GM12878 (cell line): Measurements from ENCODE around the gene DIP2A. TPM values are rescaled to one million over a fixed set of nuclear protein-coding genes. Genes with fewer than 3 reads are reported as not detected.

Source experiments
- ATAC-seq: fragments of 200-7000 bp; cut with Tn5 transposase; 3 replicates; pipeline ENCODE4 v1.9.1; 2020; ENCODE audit warnings: mild to moderate bottlenecking, moderate library complexity
- BruUV-seq: library from RNA; stranded (reverse); fragments of 400-500 nt; replicated peaks from 2 replicates; lab custom pipeline; 2021; lab: Mats Ljungman, UMichigan
- CTCF ChIA-PET: fragments of 300-600 bp; sonication (Branson Sonifier 250); formaldehyde crosslinking; extraction: SDS; loops from one replicate; lab custom pipeline; 2021; ENCODE audit warnings: inconsistent platforms; lab: Yijun Ruan, JAX
- POLR2A ChIA-PET: fragments of 350-600 bp; formaldehyde crosslinking; extraction: SDS; loops from one replicate; lab custom pipeline; 2021; ENCODE audit warnings: inconsistent platforms; lab: Charles Lee
- RAD21 ChIA-PET: fragments of 300-600 bp; sonication (Branson Sonifier 250); formaldehyde crosslinking; loops from one replicate; lab custom pipeline; 2023; ENCODE audit warnings: antibody characterized with exemption; ENCODE audit not compliant: unreplicated experiment; lab: Charles Lee
- SMC1A ChIA-PET: fragments of 300-600 bp; sonication (Branson Sonifier 250); formaldehyde crosslinking; loops from one replicate; lab custom pipeline; 2023; ENCODE audit not compliant: unreplicated experiment, uncharacterized antibody; lab: Charles Lee
- DNase-seq: peaks from one replicate; pipeline ENCODE4 v3.0.0-alpha.2; 2011; ENCODE audit warnings: low read depth, low spot score
- FAIRE-seq: peaks from 3 replicates; lab custom pipeline; 2011; peaks lifted over from hg19 to GRCh38; lab: Jason Lieb, UNC
- H2AFZ ChIP-seq: 2 replicates; pipeline ENCODE4 v1.6.0; 2011; ENCODE audit warnings: low read depth, low read length, control low read depth; ENCODE audit not compliant: control insufficient read depth
- H3K27ac ChIP-seq: 2 replicates; pipeline ENCODE4 v1.5.1; 2011; ENCODE audit warnings: control low read depth; ENCODE audit not compliant: control insufficient read depth, insufficient read depth
- H3K27me3 ChIP-seq, 2 experiments: replicated peaks in 1 of 2; 2 replicates each; pipeline versions ENCODE4 v1.6.0 to v1.6.1; 2011; ENCODE audit warnings: low read length in 1 of 2; ENCODE audit not compliant: control insufficient read depth in 2 of 2, insufficient read depth in 2 of 2
- H3K36me3 ChIP-seq, 2 experiments: 2 replicates each; pipeline ENCODE4 v1.5.1; 2011; ENCODE audit warnings: low read length in 1 of 2; ENCODE audit not compliant: control insufficient read depth in 2 of 2, insufficient read depth in 2 of 2
- H3K4me1 ChIP-seq: 2 replicates; pipeline ENCODE4 v1.6.1; 2011; ENCODE audit warnings: mild to moderate bottlenecking, low read length, moderate library complexity, mixed read lengths; ENCODE audit not compliant: control insufficient read depth, insufficient read depth
- H3K4me2 ChIP-seq: 2 replicates; pipeline ENCODE4 v1.6.0; 2011; ENCODE audit warnings: control low read depth; ENCODE audit not compliant: control insufficient read depth, insufficient read depth
- H3K4me3 ChIP-seq: fragments of 200-600 bp; sonication (generic); 2 replicates; pipeline ENCODE4 v1.5.1; 2016
- H3K79me2 ChIP-seq: 2 replicates; pipeline ENCODE4 v1.6.0; 2011; ENCODE audit warnings: low read length; ENCODE audit not compliant: control insufficient read depth, insufficient read depth
- H3K9ac ChIP-seq: 2 replicates; pipeline ENCODE4 v1.8.0; 2011; ENCODE audit warnings: low read length, control low read depth, mixed read lengths; ENCODE audit not compliant: control insufficient read depth, insufficient read depth
- H3K9me3 ChIP-seq: replicated peaks from 3 replicates; pipeline ENCODE4 v1.5.1; 2011; ENCODE audit warnings: mild to moderate bottlenecking, low read length; ENCODE audit not compliant: control insufficient read depth, insufficient read depth
- H4K20me1 ChIP-seq: 2 replicates; pipeline ENCODE4 v1.6.0; 2011; ENCODE audit not compliant: control insufficient read depth, insufficient read depth
- BCL3 ChIP-seq: IDR thresholded peaks from 2 replicates; pipeline ENCODE4 v1.6.1; 2011; ENCODE audit warnings: borderline replicate concordance, low read depth, mild to moderate bottlenecking, moderate library complexity, low read length; ENCODE audit not compliant: insufficient read depth, poor library complexity, severe bottlenecking
- CREM ChIP-seq: IDR thresholded peaks from 2 replicates; pipeline ENCODE4 v1.6.1; 2014; ENCODE audit warnings: antibody characterized with exemption, low read depth
- IRF3 ChIP-seq: fragments of 450-650 bp; IDR thresholded peaks from 2 replicates; pipeline ENCODE4 v1.6.1; 2014; ENCODE audit warnings: mild to moderate bottlenecking
- IRF4 ChIP-seq: IDR thresholded peaks from 2 replicates; pipeline ENCODE4 v1.6.1; 2011; ENCODE audit warnings: low read depth, low read length
- MTA2 ChIP-seq: fragments of 450-650 bp; IDR thresholded peaks from 2 replicates; pipeline ENCODE4 v1.6.1; 2016; ENCODE audit warnings: low read depth, mild to moderate bottlenecking, moderate library complexity
- NFYA ChIP-seq: IDR thresholded peaks from 2 replicates; pipeline ENCODE4 v1.6.1; 2011; ENCODE audit warnings: low read depth, mild to moderate bottlenecking, low read length, improper control_type of control experiment, borderline replicate concordance
- RB1 ChIP-seq: fragments of 450-650 bp; formaldehyde crosslinking; IDR thresholded peaks from 2 replicates; pipeline ENCODE4 v1.6.1; 2017; ENCODE audit warnings: mild to moderate bottlenecking, borderline replicate concordance
- RCOR1 ChIP-seq: conservative IDR thresholded peaks from 2 replicates; pipeline ENCODE4 v1.6.1; 2012; ENCODE audit warnings: low read depth, low read length, improper control_type of control experiment
- RFX5 ChIP-seq: IDR thresholded peaks from 2 replicates; pipeline ENCODE4 v1.6.1; 2011; ENCODE audit warnings: low read depth, low read length, improper control_type of control experiment
- RUNX3 ChIP-seq: IDR thresholded peaks from 2 replicates; pipeline ENCODE4 v1.6.1; 2012; ENCODE audit warnings: low read length, inconsistent platforms
- SMAD1 ChIP-seq: fragments of 450-650 bp; IDR thresholded peaks from 2 replicates; pipeline ENCODE4 v1.6.1; 2018; ENCODE audit warnings: mild to moderate bottlenecking, low read depth; ENCODE audit not compliant: partially characterized antibody
- SMARCA5 ChIP-seq: fragments of 450-650 bp; IDR thresholded peaks from 2 replicates; pipeline ENCODE4 v1.6.1; 2017; ENCODE audit warnings: mild to moderate bottlenecking
- SP1 ChIP-seq: IDR thresholded peaks from one replicate; pipeline ENCODE4 v1.6.1; 2011; ENCODE audit warnings: low read depth, low read length
- TBL1XR1 ChIP-seq: IDR thresholded peaks from 2 replicates; pipeline ENCODE4 v1.6.1; 2012; ENCODE audit warnings: low read depth, low read length, improper control_type of control experiment
- YY1 ChIP-seq: IDR thresholded peaks from 2 replicates; pipeline ENCODE4 v1.6.1; 2011; ENCODE audit warnings: low read depth, mild to moderate bottlenecking, low read length
- ZNF24 ChIP-seq: fragments of 450-650 bp; IDR thresholded peaks from 2 replicates; pipeline ENCODE4 v1.6.1; 2017; ENCODE audit warnings: antibody characterized with exemption, mild to moderate bottlenecking
- ZNF384 ChIP-seq: IDR thresholded peaks from 2 replicates; pipeline ENCODE4 v1.6.1; 2012; ENCODE audit warnings: low read depth, mild to moderate bottlenecking, low read length, improper control_type of control experiment, borderline replicate concordance
- WGBS: methylation state at CpG from one replicate; pipeline ENCODE4 v1.1.6; 2016; ENCODE audit warnings: low lambda C conversion rate; ENCODE audit not compliant: insufficient replicate concordance, insufficient coverage; ENCODE audit errors: missing lambda C conversion rate; 5-methylcytosine and 5-hydroxymethylcytosine counted together
- in situ Hi-C: fragments of 300-500 bp; cut with MboI; formaldehyde crosslinking; loops from 9 replicates; pipeline ENCODE4 v1.14.3; 2018; ENCODE audit warnings: mixed read lengths
- intact Hi-C: fragments of 100-400 bp; cut with micrococcal nuclease; formaldehyde crosslinking; loops from one replicate; pipeline ENCODE4 v1.14.2; 2022; ENCODE audit not compliant: unreplicated experiment
- polyA plus RNA-seq, 11 experiments: library from polyadenylated mRNA; depleted of rRNA in 4 of 11; unstranded in 6 of 11; stranded (reverse) in 5 of 11; fragments of >200 nt; fragmentation: Nextera tagmentation in 4 of 11; fragmentation: Illumina TruSeq in 1 of 11; extraction: Ambion mirVana in 4 of 11; extraction: Trizol in 1 of 11; gene quantifications; 1 replicate in 1 of 11; 2 replicates in 10 of 11; pipeline versions ENCODE4 v1.2.1 to v1.2.3, GENCODE V29; 2011 to 2016; ENCODE audit warnings: inconsistent platforms in 2 of 11, missing spikeins in 2 of 11, low read depth in 1 of 11
- total RNA-seq, 4 experiments: library from RNA; depleted of rRNA in 3 of 4; stranded (reverse); fragments of >200 nt in 3 of 4; fragmentation: Illumina TruSeq in 1 of 4; extraction: Trizol in 1 of 4; gene quantifications; 2 replicates each; pipeline versions ENCODE4 v1.2.1 to v1.2.3, GENCODE V29; 2013 to 2021
- TF ChIP-seq, protein P1 (sequence below): fragments of 150-350 bp; IDR thresholded peaks from 2 replicates; pipeline ENCODE4 v1.6.1; 2014; ENCODE audit warnings: mild to moderate bottlenecking, low read depth, low read length
- TF ChIP-seq, protein P2 (sequence below): fragments of 450-650 bp; conservative IDR thresholded peaks from 2 replicates; pipeline ENCODE4 v1.6.1; 2017; ENCODE audit warnings: mild to moderate bottlenecking, moderate library complexity

DIP2A gene
- total and polyA plus RNA-seq, 10 of the 15 experiments (the other 5 are each of a cell fraction or from before 2014, with no cell fraction given) = 1.7 to 25.5 (median 12.2) TPM

DNA sequence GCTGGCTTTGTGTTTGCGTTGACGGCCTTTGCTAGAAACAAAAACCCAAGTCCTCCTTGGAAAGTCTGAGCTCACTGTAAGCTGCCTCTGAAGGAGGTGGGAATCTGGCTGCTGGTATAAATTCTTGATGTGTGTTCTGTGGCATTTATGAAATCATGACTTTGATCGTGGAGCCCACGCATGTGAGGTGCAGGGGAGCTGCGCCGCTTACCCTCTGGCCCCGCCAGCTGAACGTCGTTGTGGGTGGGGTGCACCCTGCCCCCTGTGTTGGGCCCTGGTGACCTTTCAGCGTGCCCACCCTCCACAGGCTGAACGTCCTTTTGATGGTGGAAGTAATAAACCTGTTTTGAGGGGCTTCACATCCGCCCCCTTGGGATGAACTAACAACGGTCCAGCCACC is 21.2 kb upstream of the DIP2A start (continued):
- TF ChIP-seq, protein P1, sequence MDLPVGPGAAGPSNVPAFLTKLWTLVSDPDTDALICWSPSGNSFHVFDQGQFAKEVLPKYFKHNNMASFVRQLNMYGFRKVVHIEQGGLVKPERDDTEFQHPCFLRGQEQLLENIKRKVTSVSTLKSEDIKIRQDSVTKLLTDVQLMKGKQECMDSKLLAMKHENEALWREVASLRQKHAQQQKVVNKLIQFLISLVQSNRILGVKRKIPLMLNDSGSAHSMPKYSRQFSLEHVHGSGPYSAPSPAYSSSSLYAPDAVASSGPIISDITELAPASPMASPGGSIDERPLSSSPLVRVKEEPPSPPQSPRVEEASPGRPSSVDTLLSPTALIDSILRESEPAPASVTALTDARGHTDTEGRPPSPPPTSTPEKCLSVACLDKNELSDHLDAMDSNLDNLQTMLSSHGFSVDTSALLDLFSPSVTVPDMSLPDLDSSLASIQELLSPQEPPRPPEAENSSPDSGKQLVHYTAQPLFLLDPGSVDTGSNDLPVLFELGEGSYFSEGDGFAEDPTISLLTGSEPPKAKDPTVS = no peak
- TF ChIP-seq RFX5 (no peak), SP1 (no peak)

- intact Hi-C loops = no loop called here
- H3K9me3 ChIP-seq = no peaks in the 10 kb centered on the region
- in situ Hi-C loops = no loop called here
- H3K4me3 ChIP-seq = no peak overlapping the region
- no peak overlapping the region for H3K4me2 ChIP-seq
- BruUV-seq = no TSS peak
- no peak for TF ChIP-seq RCOR1
- no peak for TF ChIP-seq TBL1XR1
- no peak for TF ChIP-seq YY1
- TF ChIP-seq RUNX3 = no peak
- no peak for TF ChIP-seq IRF3
- no peak for TF ChIP-seq SMAD1
- no peak for TF ChIP-seq SMARCA5
- no peak for TF ChIP-seq ZNF24
- TF ChIP-seq NFYA = no peak
- TF ChIP-seq MTA2 = no peak
- TF ChIP-seq ZNF384 = no peak
- no peak for TF ChIP-seq CREM
- TF ChIP-seq, protein P2, sequence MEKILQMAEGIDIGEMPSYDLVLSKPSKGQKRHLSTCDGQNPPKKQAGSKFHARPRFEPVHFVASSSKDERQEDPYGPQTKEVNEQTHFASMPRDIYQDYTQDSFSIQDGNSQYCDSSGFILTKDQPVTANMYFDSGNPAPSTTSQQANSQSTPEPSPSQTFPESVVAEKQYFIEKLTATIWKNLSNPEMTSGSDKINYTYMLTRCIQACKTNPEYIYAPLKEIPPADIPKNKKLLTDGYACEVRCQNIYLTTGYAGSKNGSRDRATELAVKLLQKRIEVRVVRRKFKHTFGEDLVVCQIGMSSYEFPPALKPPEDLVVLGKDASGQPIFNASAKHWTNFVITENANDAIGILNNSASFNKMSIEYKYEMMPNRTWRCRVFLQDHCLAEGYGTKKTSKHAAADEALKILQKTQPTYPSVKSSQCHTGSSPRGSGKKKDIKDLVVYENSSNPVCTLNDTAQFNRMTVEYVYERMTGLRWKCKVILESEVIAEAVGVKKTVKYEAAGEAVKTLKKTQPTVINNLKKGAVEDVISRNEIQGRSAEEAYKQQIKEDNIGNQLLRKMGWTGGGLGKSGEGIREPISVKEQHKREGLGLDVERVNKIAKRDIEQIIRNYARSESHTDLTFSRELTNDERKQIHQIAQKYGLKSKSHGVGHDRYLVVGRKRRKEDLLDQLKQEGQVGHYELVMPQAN = no peak
- TF ChIP-seq RB1 = no peak
- no peak for TF ChIP-seq IRF4
- no peak for TF ChIP-seq BCL3
- H3K79me2 ChIP-seq = no peaks in the 10 kb centered on the region
- H3K27ac ChIP-seq = no peak overlapping the region
- FAIRE-seq (no peak), ATAC-seq (no peak), DNase-seq (no peak)
- CTCF ChIA-PET = no interaction called here
- H3K36me3 ChIP-seq = peaks cover 9 to 35% of the 10 kb centered on the region in 2 experiments; a peak in 3 of 4 replicates
- no peak overlapping the region for H2AFZ ChIP-seq
- no peaks in the 10 kb centered on the region for H3K4me1 ChIP-seq
- RAD21 ChIA-PET = no interaction called here
- no peaks in the 10 kb centered on the region for H3K27me3 ChIP-seq
- SMC1A ChIA-PET = no interaction called here
- H4K20me1 ChIP-seq = no peaks in the 10 kb centered on the region
- POLR2A ChIA-PET = no interaction called here
- H3K9ac ChIP-seq = no peak overlapping the region
- WGBS = over 99% methylated on average over 11 of the region's 11 CpGs
Observed at GRCh38 chr21:46438241-46438640, 20.4 kb upstream of the DIP2A start.
